KMS-11 (cell line): ENCODE data around the gene PMF1.

ENCODE experiments used
- H2AFZ ChIP-seq: fragments of 200-600 bp; sonication (generic); 2 replicates; pipeline ENCODE4 v1.6.1; 2016; ENCODE audit warnings: antibody characterized with exemption, mixed run types, low read depth
- H3K27ac ChIP-seq: fragments of 200-600 bp; sonication (generic); 2 replicates; pipeline ENCODE4 v1.6.1; 2016; ENCODE audit warnings: mild to moderate bottlenecking, mixed run types
- H3K27me3 ChIP-seq: fragments of 200-600 bp; sonication (generic); 2 replicates; pipeline ENCODE4 v1.6.1; 2017; ENCODE audit warnings: mild to moderate bottlenecking, low read depth, mixed run types, moderate library complexity; ENCODE audit not compliant: insufficient read depth
- H3K36me3 ChIP-seq: fragments of 200-600 bp; sonication (generic); 2 replicates; pipeline ENCODE4 v1.6.1; 2017; ENCODE audit warnings: mild to moderate bottlenecking, mixed run types; ENCODE audit not compliant: insufficient read depth
- H3K4me1 ChIP-seq: fragments of 200-600 bp; sonication (generic); 2 replicates; pipeline ENCODE4 v1.6.1; 2016; ENCODE audit warnings: mild to moderate bottlenecking, low read depth, mixed run types; ENCODE audit not compliant: poor library complexity, severe bottlenecking
- H3K4me2 ChIP-seq: fragments of 200-600 bp; sonication (generic); 2 replicates; pipeline ENCODE4 v1.7.0; 2016; ENCODE audit warnings: mild to moderate bottlenecking, mixed run types
- H3K4me3 ChIP-seq: fragments of 200-600 bp; sonication (generic); IDR thresholded peaks from 2 replicates; pipeline ENCODE4 v1.6.1; 2017; ENCODE audit warnings: low read depth, low read length, mixed read lengths; ENCODE audit not compliant: insufficient read depth
- H3K79me2 ChIP-seq: fragments of 200-600 bp; sonication (generic); 2 replicates; pipeline ENCODE4 v1.6.1; 2016; ENCODE audit warnings: low read depth, mixed run types; ENCODE audit not compliant: insufficient read depth
- H3K9ac ChIP-seq: fragments of 200-600 bp; sonication (generic); 2 replicates; pipeline ENCODE4 v1.6.1; 2016; ENCODE audit warnings: mild to moderate bottlenecking, mixed run types
- H4K20me1 ChIP-seq: fragments of 200-600 bp; sonication (generic); 2 replicates; pipeline ENCODE4 v1.6.1; 2016; ENCODE audit warnings: mild to moderate bottlenecking, mixed run types; ENCODE audit not compliant: insufficient read depth
- CTCF ChIP-seq: fragments of 200-600 bp; sonication (generic); conservative IDR thresholded peaks from 2 replicates; pipeline ENCODE4 v1.6.1; 2017; ENCODE audit warnings: low read depth, mild to moderate bottlenecking, antibody characterized with exemption, low read length, moderate library complexity, mixed read lengths

Gene PMF1

GRCh38 chr1:156284757-156285156, 72.0 kb downstream of the PMF1 start:
- no peak overlapping the region for H3K27ac ChIP-seq
- no peak for TF ChIP-seq CTCF
- H3K79me2 ChIP-seq: peaks cover 44% of the 10 kb centered on the region
- peaks cover 31% of the 10 kb centered on the region for H3K4me1 ChIP-seq
- no peak overlapping the region for H2AFZ ChIP-seq
- no peak overlapping the region for H3K4me2 ChIP-seq
- peaks cover 12% of the 10 kb centered on the region for H4K20me1 ChIP-seq
- H3K9ac ChIP-seq: no peak overlapping the region
- H3K4me3 ChIP-seq: no peak overlapping the region
- no peaks in the 10 kb centered on the region for H3K36me3 ChIP-seq
- no peaks in the 10 kb centered on the region for H3K27me3 ChIP-seq

GRCh38 chr1:156285437-156285836, 72.6 kb downstream of the PMF1 start:
- Histone ChIP-seq H3K4me2 (no peak overlapping the region), H3K27ac (no peak overlapping the region), H3K27me3 (no peaks in the 10 kb centered on the region), H3K4me1 (peaks cover 27% of the 10 kb centered on the region), H2AFZ (no peak overlapping the region), H3K36me3 (no peaks in the 10 kb centered on the region), H3K9ac (no peak overlapping the region), H3K79me2 (peaks cover 37% of the 10 kb centered on the region), H3K4me3 (no peak overlapping the region), H4K20me1 (peaks cover 6% of the 10 kb centered on the region)
- TF ChIP-seq CTCF: no peak

GRCh38 chr1:156286061-156286460, 73.3 kb downstream of the PMF1 start:
- no peak overlapping the region for H3K4me2 ChIP-seq
- TF ChIP-seq CTCF: no peak

More at GRCh38 chr1:156286061-156286460, 73.3 kb downstream of the PMF1 start:
- H2AFZ ChIP-seq: no peak overlapping the region
- no peaks in the 10 kb centered on the region for H4K20me1 ChIP-seq
- H3K4me3 ChIP-seq: no peak overlapping the region
- no peaks in the 10 kb centered on the region for H3K36me3 ChIP-seq
- peaks cover 31% of the 10 kb centered on the region for H3K79me2 ChIP-seq
- no peak overlapping the region for H3K27ac ChIP-seq
- peaks cover 27% of the 10 kb centered on the region for H3K4me1 ChIP-seq
- no peaks in the 10 kb centered on the region for H3K27me3 ChIP-seq
- H3K9ac ChIP-seq: no peak overlapping the region
